Activated T-cell treated with anti-CD3 and anti-CD28 coated beads for 1 hour (primary cell): ENCODE results near the gene ULK3.

Experiments used
- DNase-seq: peaks from one replicate; pipeline ENCODE4 v3.0.0-alpha.2; 2020; ENCODE audit warnings: low read depth

The ULK3 gene

DNA sequence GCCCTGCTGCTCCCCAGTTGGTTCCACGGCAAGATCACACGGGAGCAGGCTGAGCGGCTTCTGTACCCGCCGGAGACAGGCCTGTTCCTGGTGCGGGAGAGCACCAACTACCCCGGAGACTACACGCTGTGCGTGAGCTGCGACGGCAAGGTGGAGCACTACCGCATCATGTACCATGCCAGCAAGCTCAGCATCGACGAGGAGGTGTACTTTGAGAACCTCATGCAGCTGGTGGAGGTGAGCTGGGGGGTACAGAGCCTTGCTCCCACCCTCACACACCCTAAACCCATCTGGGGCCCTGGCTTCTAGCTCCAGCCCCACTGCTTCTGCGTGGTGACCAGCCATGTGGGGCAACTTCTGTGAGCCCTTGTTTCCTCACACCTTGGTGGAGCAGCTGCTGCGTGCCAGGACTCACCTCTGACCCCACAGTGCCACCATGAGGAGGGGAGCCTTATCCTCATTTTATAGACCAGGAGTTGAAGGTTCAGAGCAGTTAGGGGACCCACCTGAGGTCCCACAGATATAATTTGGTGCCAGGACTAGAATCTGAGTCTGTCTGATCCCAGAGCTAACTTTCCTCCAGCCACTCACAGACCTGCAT lies 43.6 kb downstream of the ULK3 start:
- no peak for DNase-seq

DNA sequence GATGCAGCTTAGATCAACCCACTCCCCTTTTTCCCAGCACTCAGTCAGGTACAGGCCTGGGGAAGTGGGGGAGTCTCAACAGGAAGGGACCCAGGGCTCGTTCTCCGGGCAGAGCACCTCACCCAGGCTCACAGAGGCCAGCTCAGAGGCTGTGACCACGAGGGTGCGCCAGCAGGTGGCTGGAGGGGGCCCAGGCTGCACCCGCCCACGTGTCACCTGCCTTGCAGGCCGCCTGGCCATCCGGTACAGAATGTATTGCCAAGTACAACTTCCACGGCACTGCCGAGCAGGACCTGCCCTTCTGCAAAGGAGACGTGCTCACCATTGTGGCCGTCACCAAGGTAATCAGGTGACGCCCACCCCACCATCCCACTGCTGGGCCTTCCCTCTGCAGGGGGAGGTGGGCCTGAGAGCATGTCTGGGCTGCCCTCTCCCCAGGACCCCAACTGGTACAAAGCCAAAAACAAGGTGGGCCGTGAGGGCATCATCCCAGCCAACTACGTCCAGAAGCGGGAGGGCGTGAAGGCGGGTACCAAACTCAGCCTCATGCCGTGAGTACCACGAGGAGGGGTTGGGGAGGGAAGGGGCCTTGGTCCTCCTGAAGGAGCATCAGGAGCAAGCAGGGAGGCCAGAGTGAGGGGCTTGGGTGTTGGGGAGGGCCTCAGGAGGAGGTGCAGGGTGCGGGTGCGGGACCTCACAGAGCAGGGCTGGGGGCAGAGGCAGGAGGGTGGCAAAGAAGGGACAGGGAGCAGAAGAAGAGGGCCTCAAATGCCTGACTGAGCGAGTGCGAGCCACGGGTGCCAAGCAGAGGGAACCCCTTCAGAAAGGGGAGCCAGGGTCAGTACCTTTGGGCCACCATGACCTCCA lies 44.3 kb downstream of the ULK3 start:
- no peak for DNase-seq

DNA sequence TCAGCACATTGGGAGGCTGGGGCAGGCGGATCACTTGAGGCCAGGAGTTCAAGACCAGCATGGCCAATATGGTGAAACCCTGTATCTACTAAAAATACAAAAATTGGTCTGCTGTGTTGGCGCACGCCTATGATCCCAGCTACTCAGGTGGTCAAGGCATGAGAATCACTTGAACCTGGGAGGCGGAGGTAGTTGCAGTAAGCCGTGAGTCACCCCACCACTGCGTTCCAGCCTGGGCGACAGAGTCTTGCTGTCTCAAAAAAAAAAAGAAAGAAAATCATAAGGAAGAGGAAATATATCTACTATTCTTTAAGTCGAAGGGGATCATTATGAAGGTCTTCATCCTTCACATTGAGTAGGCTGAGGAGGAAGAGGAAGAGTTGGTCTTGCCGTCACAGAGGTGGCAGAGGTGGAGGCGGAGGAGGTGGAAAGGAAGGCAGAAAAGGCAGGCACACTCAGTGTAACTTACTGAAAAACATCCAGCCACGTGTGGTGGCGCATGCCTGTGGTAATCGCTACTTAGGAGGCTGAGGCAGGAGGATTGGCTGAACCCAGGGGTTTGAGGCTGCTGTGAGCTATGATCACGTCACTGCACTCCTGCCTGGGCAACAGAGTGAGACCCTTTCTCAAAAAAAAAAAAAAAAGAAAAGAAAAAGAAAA lies 46.9 kb downstream of the ULK3 start:
- no peak for DNase-seq

DNA sequence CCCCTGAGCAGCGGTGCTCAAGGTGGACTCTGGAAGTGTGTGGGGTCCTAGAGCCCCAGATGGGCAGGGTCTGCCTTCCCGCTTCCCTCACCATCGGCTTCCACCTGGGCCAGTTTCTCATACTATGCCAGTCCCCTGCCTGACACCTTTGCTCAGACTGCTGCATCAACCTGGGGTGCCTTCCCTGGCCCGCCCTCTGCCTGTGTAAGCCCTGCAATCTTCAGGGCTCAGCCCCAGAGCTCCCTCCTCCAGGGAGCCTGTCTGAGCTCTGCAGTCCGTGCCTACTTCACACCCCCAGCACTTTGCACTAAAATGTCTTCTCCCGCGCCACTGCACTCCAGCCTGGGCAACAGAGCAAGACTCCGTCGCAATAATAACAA lies 48.0 kb downstream of the ULK3 start:
- no peak for DNase-seq

DNA sequence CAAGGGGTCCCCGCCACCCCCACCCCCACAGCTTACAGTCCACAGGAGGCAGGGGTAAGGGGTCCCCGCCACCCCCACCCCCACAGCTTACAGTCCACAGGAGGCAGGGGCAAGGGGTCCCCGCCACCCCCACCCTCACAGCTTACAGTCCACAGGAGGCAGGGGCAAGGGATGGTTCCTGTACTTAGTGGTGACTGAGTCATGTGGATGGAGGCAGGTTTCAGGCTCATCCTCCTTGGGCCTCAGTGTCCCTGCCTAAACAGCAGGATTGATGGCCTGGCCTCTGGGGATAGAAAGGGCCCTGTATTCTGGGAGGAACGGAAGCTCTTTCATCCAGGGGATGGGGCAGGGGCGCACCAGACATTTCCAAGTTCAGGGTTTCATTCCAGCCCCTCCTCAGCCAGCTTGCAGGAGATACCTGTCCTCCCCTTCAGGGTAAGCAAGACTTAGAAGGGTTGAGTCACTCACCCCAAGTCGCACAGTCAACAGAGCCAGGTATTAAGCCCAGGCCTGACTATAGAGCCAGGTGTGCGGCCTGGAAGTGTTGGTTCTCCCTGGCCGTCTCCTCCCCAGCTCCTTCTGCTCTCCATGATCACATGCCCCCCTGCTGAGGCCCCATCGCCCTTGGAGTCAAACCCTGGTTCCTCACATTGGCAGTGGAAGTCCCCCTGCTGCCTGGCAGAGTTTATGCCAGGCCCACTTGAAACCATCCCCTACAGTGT lies 48.5 kb downstream of the ULK3 start:
- DNase-seq = no peak

DNA sequence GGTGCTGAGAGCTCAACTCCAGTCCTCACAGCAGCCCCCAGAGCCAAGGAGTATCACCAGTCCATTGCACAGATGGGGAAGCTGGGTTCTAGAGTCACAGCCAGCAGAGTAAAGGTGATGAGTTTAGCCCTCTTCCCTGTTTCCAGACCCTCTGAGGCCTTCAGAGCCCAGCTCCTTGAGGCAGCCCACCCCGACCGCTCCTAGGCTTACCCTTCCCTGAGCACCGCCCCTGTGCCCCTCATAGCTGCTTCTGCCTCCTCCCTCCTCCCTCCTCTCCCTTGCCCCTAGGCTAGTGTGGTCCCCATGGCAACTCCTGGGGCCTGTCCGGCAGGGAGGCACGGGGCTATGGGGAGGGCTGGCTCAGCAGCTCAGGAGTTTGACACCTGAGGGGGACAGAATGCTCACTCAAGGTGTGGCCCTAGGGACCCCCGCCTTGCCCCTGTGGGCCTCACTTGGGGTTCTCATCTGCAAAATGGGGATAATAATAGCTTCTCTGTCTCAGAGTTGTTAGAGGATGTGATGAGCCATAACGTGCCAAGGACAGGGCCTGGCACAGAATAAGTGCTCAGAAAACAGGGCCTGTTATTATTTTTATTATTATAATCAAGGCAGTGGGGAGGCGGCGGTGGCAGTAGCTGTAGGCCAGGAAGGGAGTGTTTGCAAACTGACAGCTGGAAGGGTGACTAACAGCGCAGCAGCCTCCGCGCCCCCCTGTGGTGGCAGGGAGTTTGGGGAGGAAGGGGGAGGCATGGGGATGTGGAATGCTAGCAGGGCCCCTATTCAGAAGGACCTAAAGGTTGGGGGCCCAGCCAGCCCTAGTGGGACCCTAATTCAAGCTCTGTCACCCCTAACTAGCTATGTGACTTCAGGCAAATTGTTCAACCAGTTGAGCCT lies 49.6 kb downstream of the ULK3 start:
- peak; percentile 72 for DNase-seq

DNA sequence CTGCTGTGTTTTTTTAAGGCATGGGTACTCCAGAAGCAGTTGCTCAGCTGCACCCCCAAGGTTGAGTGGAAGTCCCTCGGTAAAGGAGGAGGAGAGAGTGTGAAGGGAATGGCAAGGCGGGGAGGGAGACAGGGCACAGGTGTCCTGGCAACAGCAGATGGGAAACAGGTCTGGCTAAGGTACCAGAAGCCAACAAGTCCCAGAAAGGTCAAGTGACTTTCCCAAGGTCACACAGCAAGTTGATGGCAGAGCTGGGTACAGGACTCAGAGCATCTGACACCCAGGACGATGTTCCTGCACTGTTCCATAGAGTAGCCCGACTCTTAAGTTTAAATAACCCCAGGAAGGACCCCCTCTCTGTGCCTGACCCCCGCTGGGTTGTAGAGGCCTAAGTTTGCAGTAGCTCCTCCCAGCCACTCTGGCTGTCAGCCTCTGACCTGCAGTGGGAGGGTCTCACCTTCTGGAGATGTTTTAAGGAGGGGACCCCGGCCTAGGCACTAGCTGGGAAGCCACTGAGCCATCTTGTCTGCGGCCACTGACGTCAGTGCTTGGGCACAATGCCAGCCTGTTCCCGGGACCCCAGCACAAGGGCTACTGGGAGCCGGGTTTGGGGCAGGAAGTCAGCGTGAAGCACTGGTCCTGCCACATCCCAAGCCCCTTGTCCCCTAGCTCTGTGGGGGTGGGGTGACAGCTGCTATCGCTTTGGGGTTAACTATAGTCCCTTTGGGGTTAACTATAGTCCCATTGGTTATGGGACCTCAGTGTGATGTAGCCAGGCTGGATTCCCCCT lies 50.5 kb downstream of the ULK3 start:
- DNase-seq = no peak

DNA sequence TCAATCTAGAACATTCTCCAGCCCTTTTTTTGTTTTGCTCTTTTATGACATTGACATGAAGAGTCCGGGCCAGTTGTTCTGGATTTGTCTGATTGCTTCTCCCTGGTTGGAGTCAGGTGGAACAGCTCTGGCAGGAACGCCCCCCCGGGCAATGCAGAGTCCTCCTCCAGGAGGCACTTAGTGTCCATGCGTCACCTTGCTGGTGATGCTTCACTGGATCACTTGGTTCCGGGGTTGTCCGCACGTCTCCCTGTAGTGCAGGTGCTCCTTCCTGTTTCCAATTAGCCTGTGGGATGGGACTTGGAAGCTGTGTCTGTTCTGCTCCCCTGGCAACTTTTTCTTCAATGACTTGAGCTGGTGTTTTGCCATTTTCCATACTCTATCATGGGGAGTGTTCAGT lies 51.3 kb downstream of the ULK3 start:
- DNase-seq = no peak

DNA sequence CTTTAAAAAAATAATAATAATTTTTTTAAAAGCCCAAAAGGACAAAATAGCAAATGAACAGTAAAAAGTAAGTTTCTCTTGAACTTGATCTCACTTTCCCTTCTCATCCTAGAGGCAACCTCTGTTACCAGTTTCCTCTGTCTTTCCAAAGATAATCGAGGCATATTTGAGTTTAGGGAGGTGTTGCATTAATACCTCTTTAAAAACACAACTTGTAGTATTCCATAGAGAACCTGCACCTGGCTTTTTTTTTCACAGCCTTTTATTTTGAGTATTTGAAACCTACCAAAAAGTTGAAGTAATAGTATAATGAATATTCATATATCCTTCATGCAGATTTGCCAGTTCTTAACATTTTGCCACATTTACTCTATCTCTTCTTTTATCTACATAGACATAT lies 51.9 kb downstream of the ULK3 start:
- DNase-seq = no peak

DNA sequence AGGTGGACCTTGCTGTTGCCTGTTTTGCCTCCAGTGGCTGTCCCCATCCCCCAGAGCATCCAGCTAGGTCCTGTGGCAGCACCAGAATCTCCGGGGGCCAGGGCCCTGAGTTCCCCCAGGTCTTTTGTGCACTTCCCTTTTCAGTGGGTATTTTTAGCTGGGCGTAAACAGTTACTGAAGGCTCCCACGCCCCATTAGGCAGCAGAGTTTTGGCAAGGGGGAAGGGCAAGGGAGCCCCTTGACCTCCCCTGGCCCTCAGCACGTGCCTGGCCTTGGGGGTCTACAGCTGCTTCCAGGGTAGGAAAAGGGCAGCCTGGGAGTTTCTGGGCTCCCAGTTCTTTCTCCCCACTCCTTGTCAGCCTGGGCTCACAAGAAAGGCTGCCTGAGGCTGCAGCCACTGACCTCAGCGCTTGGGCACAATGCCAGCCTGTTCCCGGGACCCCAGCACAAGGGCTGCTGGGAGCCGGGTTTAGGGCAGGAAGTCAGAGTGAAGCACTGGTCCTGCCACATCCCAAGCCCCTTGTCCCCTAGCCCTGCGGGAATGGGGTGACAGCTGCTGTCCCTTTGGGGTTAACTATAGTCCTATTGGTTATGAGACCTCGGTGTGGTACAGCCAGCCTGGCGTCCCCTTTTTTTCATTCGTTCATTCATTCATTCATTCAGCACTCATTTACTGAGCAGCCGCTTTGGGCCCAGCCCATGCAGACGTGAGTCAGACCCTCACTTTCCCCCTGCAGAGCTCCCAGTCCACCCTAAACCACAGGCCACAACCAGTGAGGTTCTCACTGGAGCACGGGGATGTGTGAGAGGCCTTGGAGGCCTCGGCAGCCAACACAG lies 52.7 kb downstream of the ULK3 start:
- no peak for DNase-seq

DNA sequence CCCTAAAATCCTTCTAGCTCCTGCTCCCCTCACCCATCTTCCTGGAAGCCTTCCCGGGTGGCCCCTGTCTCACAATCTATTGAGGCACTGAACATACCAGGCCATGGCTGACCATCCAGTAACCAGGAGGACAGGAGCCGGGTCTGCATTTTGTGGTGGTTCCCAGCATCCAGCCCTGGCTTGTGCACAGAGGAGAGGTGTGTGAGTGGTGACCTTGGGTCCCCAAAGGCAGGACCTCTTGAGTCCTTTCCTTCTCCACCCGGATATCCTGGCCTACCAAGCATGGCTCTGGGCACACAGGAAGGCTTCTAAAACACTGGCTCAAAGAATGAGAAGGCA lies 53.2 kb downstream of the ULK3 start:
- DNase-seq = no peak

DNA sequence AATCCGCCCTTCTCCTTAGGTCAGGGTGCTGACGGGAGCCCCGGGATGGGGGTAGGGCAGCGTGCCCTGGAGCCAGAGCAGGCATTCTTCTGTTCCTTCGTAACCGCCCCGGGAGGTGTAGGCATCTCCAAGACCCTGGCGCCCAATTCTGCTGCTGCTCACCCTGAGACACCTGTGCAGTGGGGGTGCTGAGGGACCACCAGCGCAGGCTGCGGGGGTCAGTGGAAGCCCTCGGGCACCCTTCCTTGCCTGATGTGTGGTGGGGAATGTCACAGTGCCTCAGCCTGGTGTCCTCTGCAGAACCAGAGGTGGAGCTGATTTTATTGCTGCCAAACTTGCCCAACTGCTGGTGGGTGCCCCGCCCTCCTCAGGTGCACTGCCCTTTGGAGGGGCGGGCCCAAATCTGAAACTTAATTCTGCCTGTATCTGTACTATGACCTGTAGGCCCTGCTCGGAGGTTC lies 53.8 kb downstream of the ULK3 start:
- no peak for DNase-seq

DNA sequence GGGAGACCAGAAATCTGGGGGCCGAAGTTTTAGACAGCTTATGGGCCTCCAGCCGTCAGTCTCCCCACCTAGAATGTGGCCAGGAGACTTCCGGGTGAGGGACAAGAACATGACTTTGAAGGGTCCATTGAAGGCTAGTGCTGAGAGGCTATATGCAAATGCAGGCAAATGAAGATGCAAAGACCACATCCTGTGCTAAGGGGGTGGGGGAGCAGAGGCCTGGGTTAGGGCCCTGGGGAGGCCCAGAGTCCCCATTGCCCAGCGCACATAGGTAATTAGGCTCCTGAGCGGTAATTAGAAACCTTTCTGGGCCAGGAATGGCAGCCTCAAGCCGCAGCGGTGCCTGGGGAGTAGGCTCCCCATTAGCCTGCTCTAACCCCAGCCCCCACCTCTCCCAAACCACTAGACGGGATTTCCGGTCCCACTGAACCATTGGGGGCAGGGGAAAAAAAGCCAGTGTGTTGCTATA lies 54.2 kb downstream of the ULK3 start:
- no peak for DNase-seq

DNA sequence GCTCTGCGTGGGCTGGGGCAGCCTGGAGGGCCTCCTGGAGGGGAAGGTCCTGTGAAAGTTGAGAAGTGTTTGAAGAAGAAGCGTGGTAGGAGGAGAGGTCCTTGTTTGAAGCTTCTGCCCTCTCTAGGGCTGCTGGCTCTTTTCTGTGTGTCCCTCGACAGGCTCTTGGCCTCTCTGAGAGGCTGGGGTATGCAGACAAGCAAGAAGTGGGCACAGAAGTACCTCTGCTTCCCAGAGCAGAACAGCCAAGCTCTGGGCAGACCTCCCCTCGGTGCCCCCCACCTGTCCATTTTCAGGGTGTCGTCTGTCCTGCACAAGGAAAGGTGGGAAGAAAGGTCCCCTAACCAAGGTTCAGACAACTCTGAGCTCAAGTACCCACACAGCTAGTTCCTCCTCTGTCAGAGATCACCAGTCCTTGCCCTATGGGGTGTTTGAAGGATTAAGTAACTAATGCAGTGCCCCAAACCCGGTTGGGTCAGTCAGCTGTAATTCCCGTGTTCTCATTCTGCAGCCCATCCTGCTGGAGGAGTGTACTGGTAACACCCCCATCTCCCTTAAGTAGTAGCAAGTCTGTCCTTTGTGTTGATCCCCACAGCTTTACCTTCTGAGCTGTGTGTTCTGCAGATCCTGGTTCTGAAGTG lies 54.8 kb downstream of the ULK3 start:
- no peak for DNase-seq

DNA sequence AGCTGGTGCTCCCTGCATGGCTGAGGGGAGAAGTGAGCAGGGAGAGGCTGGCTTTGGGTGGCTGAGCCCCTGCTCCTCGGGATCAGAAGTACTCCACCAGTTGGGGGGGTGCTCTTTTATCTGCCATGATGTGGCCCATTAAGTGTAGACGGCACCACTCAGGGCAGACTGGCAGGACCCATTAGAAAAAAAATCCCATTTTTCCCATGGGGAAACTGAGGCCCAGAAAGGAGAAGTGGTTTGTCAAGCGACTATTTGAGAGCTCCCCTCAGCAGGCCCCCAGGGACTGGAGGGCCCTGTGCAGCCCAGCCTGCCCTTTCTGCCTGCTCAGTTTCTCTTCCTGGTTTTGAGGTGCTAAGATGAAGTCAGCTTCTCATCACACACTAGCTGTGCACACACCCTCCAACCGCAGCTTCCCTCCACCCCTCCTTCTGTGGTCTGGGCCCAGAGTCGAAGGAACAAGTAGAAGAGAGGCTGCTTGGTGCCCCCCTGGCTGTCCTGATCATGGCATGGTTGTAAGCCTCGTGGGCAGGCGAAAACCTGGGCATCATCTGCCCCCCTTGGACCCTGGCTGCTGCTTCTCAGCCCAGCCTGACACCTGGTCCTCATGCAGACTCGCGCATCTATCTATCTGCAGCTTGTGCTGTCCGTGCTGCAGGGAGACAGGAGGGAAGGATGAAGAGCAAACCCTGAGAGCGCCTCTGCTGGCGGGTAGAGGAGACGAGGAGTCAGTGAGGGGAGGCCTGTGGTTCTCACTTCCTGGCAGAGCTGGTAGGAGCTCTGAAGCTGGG lies 55.5 kb downstream of the ULK3 start:
- peak; percentile 76 for DNase-seq

DNA sequence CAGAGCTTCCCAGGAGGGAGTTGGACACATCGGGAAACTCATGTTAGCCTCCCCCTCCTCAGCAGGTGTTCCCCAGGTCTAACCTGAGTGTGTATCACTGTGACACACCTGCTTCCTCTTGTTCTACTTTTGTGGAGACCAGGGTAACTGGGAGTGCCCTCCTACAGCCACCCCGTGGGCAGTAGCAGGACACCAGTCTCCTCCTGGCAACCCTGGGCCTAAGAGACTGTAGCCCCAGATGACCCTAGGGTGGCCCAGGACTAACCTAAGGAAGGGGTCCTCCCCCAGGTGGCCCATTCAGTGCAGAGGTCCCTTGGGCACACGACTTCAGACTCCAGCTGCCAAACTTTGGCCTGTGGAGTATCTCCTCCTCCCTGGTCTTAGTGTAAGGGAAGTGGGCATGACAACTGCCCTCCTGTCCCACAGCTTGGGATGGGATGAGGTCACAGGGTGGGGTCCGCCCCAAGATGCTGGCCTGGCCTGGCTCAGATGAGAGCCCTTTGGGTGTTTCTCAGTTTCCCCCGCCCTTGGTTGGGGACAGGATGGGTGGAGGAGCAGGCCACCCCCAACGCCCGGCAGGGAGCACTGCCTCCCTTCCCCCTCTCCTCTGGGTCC lies 56.3 kb downstream of the ULK3 start:
- DNase-seq = no peak
